GM11168 (cell line): ENCODE results near the gene KCTD10.

ENCODE experiments used
- in situ Hi-C: fragments of 300-500 bp; cut with MboI; formaldehyde crosslinking; loops from one replicate; pipeline ENCODE4 v1.12.0; 2022; ENCODE audit warnings: low sequenced_read_pairs; ENCODE audit not compliant: unreplicated experiment

KCTD10 gene

DNA sequence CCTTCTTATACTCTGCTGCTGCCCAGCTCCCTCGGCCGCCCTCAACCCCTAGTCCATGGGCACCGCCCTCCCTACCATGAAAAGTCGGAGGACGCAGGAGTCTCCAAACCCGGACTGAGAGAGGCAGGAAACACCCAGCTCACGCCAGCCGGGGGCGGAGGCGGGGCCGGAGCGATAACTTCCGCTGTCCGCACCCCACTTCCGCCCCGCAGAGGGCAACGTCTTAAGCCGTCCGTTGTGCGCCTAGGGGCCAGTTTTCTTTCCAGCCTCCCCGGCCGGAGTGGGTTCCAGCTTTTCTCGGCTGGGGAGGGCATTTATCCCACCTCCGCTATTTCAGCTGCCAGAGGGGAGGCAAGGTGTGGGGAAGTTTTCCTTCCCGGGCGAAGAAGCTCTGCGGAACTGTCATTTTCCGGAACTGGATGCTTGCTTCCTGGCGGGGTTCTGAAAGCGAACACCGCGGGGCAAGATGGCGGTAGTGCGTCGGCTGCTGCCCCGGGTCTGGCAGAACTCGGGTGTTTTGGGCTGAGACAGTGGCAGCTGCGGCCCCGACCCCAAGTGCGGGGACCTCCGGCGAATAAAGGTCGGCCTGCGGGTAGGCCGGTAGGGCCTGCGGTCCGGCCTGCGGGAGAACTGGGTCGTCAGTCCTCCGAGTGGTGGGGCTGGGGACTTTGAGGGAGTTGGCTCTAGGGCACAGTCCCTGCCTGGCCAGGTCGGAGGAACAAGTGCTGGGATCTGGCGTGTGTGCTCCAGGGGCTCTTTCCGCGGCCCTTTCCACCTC is at the start of gene KCTD10, which contains the start of gene UBE3B:
Gene KCTD10, minus strand, starts transcription at position 116 of the 778 bp plus-strand sequence. Its CDS starts 38 bp downstream, at position 78.
Gene UBE3B, plus strand, starts transcription at position 450 of the 778 bp plus-strand sequence. CDS start 5,918 bp downstream, outside the sequence.
- in situ Hi-C loops = no loop called here

- in situ Hi-C loops = no loop called here
Measured at GRCh38 chr12:109525279-109525585, 48.1 kb upstream of the KCTD10 start.

GRCh38 chr12:109524466-109525278 is 47.6 kb upstream of the KCTD10 start:
- in situ Hi-C loops = no loop called here

- in situ Hi-C loops = no loop called here
Measured at GRCh38 chr12:109523504-109523903, 46.4 kb upstream of the KCTD10 start.

DNA sequence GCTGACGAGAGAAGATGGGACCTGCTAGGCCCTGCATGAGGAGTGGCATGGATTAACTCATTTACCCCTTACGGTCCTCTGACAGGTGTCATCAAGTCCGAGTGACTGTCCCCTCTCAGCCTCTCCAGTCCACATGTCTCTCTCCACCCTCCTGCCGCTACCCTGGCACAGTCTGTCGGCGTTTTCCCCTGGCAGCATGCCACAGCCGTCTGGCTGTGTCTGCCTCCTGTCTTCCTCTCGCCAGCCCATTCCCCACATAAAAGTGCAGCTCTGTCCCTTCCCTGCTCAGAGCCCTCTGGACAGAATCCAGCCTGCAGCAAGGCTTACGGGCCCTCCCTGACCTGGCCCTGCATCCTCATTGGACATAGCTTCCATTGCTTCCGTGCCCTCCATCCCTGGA is 46.0 kb upstream of the KCTD10 start:
- in situ Hi-C loops = no loop called here

GRCh38 chr12:109521831-109522230 is 44.7 kb upstream of the KCTD10 start:
- in situ Hi-C loops = no loop called here

- in situ Hi-C loops = no loop called here
Measured at GRCh38 chr12:109519787-109520186, 42.7 kb upstream of the KCTD10 start.

DNA sequence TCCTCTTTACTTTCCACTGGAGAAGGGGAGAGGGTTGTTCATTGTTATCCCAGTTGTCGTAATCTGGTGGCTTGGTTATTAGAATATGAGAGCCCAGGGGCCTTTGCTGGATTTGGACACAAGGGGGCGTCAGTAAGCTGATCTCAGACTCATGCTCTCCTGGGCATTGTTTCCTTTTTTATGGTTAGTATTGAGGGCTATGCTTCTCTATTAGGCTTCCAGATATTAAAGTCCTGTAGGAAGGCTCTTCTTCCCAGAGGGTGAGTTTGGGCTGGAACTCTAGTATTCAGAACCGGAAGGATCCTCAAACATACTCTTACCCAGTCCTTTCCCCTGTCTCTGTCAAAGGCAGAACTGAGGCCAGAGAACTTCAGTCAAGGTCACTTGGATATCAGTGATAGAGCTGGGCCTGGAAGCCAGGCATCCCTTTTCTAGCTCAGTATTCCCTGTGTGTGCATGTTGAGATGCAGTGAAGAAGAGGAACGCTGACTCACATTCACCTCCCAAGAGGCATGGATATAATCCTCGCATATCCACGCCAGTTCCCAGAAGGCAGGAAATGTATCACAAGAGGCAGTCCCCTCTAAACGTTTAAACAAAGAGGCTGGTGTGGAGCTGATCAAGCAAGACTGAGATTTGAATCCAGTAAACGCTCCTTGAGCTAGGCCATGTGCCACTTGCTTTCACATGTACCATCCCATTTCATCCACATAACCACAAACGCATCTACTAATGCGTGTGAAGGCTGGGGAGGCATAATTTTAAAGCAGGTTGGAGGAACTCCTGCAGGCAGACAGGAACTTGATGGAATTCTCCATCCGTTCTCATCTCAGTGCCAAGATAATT is 41.9 kb upstream of the KCTD10 start:
- in situ Hi-C loops = no loop called here

DNA sequence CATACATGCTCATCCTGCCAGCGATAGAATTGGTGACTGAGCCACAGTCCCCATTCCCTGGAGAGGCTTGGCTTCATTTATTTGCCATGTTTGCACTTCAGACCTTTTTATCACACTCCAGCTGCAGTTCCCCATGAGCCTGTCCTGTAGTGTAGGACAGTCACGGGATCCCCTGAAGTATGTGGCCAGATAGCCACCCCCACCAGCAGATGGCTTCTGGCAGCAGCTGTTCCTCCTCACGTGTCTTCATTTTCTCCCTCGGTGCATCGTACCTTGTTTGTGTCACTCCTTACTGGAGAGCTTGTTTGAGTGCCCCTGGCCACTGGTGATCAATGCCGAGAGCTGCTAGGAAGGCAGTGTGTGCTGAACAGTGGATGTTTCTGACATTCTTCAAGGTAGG is 40.5 kb upstream of the KCTD10 start:
- in situ Hi-C loops = no loop called here

- in situ Hi-C loops = no loop called here
Measured at GRCh38 chr12:109513977-109514376, 36.9 kb upstream of the KCTD10 start.

GRCh38 chr12:109513051-109513450 is 36.0 kb upstream of the KCTD10 start:
- in situ Hi-C loops = no loop called here

- in situ Hi-C loops = no loop called here
Measured at GRCh38 chr12:109512608-109513007, 35.5 kb upstream of the KCTD10 start.

DNA sequence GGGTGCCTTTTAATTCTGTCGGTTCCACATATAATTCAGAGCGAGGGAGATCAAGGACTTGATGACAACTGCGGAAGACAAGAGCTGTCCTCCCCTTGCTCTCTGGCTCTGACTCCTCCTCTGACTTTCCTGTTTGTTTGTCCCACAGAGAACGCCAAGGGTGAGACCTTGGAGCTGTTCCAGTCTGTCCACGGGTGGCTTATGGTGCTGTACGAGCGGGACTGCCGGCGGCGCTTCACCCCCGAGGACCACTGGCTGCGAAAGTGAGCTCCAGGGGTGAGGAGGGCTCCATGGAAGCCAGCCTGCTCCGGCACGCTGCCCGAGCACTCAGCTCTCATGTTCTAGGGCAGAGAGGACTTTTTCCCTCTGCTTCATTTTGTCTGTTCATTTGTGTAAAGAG is 33.1 kb upstream of the KCTD10 start:
- in situ Hi-C loops = no loop called here

GRCh38 chr12:109504068-109504467 is 27.0 kb upstream of the KCTD10 start:
- in situ Hi-C loops = no loop called here

- in situ Hi-C loops = no loop called here
Measured at GRCh38 chr12:109503611-109504010, 26.5 kb upstream of the KCTD10 start.

DNA sequence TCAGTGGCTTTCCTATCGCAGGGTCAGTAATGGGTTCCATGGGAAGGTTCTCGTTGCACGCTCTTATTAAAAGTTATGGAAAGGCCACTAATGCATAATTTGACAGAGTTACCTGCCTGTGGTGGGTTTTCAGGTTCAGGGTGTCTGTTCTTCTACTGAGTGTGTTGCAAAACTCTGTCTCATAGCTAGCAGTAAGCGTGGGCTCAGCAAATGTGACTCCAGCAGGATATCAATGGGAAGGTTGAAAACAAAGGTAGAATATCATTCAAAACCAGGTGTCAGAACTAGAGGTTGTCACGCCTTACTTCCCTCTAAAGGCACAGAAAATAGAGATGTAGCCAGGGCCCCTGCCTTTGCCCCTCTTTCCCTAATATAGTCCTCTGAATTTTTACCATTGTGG is 25.2 kb upstream of the KCTD10 start:
- in situ Hi-C loops = no loop called here

- in situ Hi-C loops = no loop called here
Measured at GRCh38 chr12:109501299-109501698, 24.2 kb upstream of the KCTD10 start.

DNA sequence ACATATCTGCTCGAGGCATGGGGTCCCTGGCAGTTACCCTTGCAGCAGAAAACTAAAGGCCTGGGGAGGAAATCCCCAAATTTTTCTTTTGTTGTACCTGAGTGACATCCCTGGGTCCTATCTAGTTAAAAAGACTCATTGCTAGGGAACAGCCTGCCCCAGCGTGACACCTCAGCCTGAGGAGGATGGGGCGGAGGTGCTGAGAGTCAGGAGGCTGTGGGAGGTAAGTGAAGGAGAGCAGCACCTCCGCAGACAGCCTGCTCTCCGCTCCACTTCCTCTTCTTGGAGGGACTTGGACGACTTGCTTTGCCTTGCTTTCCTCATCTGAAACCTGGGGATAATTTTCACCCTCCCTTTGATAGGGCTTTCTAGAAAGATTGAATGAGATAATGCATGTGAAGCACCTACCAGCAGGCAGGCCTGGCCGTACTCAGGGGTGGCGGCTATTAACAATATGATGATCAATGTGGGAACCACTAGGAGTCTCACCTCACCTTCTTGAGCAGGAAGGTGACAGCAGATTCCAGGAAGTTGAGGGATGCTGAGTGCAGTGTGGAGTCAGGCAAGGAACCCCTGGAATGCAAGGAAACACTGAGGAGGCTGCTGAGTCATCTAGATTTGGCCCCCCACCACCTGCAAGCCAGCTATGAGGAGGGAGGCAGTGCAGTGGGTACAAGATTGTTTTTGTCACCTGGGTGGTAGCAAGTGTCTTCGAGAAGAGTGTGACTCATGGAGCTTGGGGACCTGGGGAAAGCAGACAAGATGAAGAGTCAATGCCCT is 23.5 kb upstream of the KCTD10 start:
- in situ Hi-C loops = no loop called here

DNA sequence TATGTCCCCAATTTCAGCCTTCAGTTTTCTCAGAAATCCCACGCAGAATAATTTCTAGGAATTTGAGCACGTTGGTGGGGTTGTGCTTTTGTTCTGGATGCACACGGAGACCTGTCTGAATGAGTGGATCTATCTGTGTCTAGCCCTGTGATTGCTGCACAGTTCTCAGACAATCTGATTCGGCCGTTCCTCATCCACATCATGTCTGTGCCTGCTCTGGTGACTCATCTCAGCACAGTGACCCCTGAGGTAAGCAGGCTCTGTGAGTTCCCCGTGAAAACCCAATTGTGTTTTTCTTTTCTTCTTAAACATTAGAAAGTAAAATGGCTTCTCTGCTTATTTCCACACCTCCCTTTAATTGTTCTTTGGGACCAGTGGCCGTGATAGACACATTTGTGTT is 20.6 kb upstream of the KCTD10 start:
- in situ Hi-C loops = no loop called here

DNA sequence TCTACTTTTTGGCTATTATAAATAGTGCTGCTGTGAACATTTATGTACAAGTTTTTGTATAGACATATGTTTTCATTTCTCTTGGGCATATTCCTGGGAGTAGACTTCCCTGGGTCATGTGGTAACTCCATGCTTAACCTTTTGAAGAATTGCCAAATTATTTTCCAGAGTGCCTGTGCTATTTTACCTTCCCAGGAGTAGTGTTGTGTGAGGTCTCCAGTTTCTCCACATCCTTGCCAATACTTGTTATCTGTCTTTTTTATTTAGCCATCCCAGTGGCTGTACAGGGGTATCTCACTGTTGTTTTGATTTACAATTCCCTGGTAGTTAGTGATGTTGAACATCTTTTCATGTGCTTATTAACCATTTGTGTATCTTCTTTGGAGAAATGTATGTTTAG is 19.2 kb upstream of the KCTD10 start:
- in situ Hi-C loops = no loop called here
